ENCODE results near the gene GMEB1.

DNA sequence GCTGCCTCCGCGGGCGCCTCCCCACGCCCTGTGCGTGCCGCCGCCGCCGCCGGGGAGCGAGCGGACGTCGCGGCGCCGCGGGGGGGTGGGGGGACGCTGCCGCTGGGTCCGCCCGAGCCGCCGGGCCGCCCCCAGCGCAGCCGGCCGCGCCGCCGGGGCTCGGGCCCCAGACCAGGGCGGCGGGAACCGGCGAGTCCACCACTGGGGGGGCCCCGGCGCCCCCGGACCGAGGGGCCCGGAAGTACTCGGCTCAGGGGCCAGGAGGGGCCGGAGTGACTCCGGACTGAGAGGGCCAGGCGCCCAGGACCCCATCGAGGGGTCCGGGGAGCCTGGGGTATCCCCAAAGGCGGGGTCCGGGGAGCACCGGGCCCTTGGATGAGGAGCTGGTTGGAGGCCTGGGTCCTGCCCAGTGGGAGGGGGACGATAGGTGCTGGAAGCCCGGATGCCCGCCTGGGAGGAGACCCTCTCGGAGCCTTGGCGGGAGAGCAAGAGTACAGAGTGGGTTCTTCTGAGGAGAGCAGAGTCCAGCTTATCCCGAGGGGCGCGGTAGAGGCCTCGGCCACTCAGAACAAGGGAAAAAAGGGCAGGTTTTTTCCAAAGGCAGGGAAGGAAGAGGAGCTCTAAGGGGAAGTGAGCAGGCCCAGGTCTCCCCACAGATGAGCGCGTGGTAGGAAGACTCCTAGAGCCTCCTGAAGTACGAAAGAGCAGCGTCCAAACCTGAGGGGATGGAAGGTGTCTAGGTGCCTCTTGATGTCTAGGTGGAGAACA, 556 bp downstream of the GMEB1 start:
- TF ChIP-seq CTCF (IDR thresholded peaks at IDR 0.05) (no peak), POLR2A (IDR thresholded peaks at IDR 0.05) (no peak)
